ENCODE measurements around the gene NUDT13.

GRCh38 chr10:73172867-73173266 lies 62.6 kb downstream of the NUDT13 start:
- TF ChIP-seq PKNOX1 (IDR thresholded peaks at IDR 0.05): no peak
- TF ChIP-seq BHLHE40 (IDR thresholded peaks at IDR 0.05; ENCODE audit: borderline replicate concordance): no peak

All from HEK293T (cell line).